Neural crest cell (in vitro differentiated cells): ENCODE results near the gene MILR1. TPM values are rescaled to one million over a fixed set of nuclear protein-coding genes. Genes with fewer than 3 reads are reported as not detected.

ENCODE experiments used
- DNase-seq: peaks from one replicate; pipeline ENCODE4 v3.0.0; 2021; ENCODE audit warnings: low read depth, mixed read lengths, low spot score
- H3K27ac Mint-ChIP-seq: one replicate; pipeline ENCODE4 v1.8.0; 2021; ENCODE audit warnings: mild to moderate bottlenecking, mixed read lengths; ENCODE audit not compliant: unreplicated experiment
- H3K27me3 Mint-ChIP-seq: 2 replicates; pipeline ENCODE4 v1.8.0; 2021; ENCODE audit warnings: low read depth, mild to moderate bottlenecking, mixed read lengths
- H3K36me3 Mint-ChIP-seq: 2 replicates; pipeline ENCODE4 v1.8.0; 2021; ENCODE audit warnings: low read depth, mild to moderate bottlenecking, mixed read lengths
- H3K4me1 Mint-ChIP-seq: 2 replicates; pipeline ENCODE4 v1.8.0; 2021; ENCODE audit warnings: mixed read lengths
- H3K4me3 Mint-ChIP-seq: one replicate; pipeline ENCODE4 v1.8.0; 2021; ENCODE audit warnings: mild to moderate bottlenecking, mixed read lengths
- H3K9me3 Mint-ChIP-seq: 2 replicates; pipeline ENCODE4 v1.8.0; 2021; ENCODE audit warnings: mixed read lengths
- CTCF ChIP-seq: fragments of 200-600 bp; sonication (generic); conservative IDR thresholded peaks from 2 replicates; pipeline ENCODE4 v1.5.0; 2021; ENCODE audit warnings: antibody characterized with exemption, mild to moderate bottlenecking
- total RNA-seq: library from RNA; stranded (reverse); gene quantifications from 2 replicates; pipeline ENCODE4 v1.2.1, GENCODE V29; 2021

Gene MILR1
- total RNA-seq, 1 donor from 2014 or later, result not detected

- no peak for TF ChIP-seq CTCF
- Mint-ChIP-seq H3K27ac (peak overlapping the region; percentile 99), H3K4me1 (peaks cover 68% of the 10 kb centered on the region), H3K36me3 (peaks cover 63% of the 10 kb centered on the region), H3K4me3 (peak overlapping the region; percentile 100), H3K9me3 (no peaks in the 10 kb centered on the region), H3K27me3 (peaks cover 34% of the 10 kb centered on the region)
- no peak for DNase-seq
Measured at GRCh38 chr17:64503821-64504768, 55.2 kb downstream of the MILR1 start.

GRCh38 chr17:64504769-64505339 is 55.9 kb downstream of the MILR1 start:
- H3K4me1 Mint-ChIP-seq, result peaks cover 71% of the 10 kb centered on the region
- peak overlapping the region; percentile 99 for H3K27ac Mint-ChIP-seq
- TF ChIP-seq CTCF, result no peak
- H3K27me3 Mint-ChIP-seq, result peaks cover 34% of the 10 kb centered on the region
- peaks cover 63% of the 10 kb centered on the region for H3K36me3 Mint-ChIP-seq
- H3K4me3 Mint-ChIP-seq, result peak overlapping the region; percentile 100
- DNase-seq, result no peak
- no peaks in the 10 kb centered on the region for H3K9me3 Mint-ChIP-seq

- Mint-ChIP-seq H3K27me3 (peaks cover 34% of the 10 kb centered on the region), H3K36me3 (peaks cover 58% of the 10 kb centered on the region), H3K9me3 (no peaks in the 10 kb centered on the region), H3K27ac (peak overlapping the region; percentile 100), H3K4me3 (peak overlapping the region; percentile 100), H3K4me1 (peaks cover 64% of the 10 kb centered on the region)
- DNase-seq, result peak; percentile 73
- no peak for TF ChIP-seq CTCF
Measured at GRCh38 chr17:64505340-64506200, 56.7 kb downstream of the MILR1 start.

- Mint-ChIP-seq H3K27me3 (peaks cover 31% of the 10 kb centered on the region), H3K27ac (peak within 1 kb of the TSS; percentile 100), H3K36me3 (peaks cover 53% of the 10 kb centered on the region), H3K4me1 (peaks cover 61% of the 10 kb centered on the region), H3K9me3 (no peaks in the 10 kb centered on the region), H3K4me3 (peak within 1 kb of the TSS; percentile 100)
- TF ChIP-seq CTCF, result no peak
- peak; percentile 94 for DNase-seq
Measured at GRCh38 chr17:64506201-64506575, 57.3 kb downstream of the MILR1 start, which contains the start of gene DDX5. TSS of gene DDX5 (minus strand) at chr17:64506289. CDS start at chr17:64506119, 170 bp downstream.
